HEK293 (cell line): ENCODE results near the gene PSG3.
A peak's percentile ranks its signal among the peaks of the same experiment; 100 is the strongest.
"Not testable (repeated sequence)": the region's sequence is repeated elsewhere in the genome, so short reads cannot be mapped to it uniquely, and the experiment has no call there.

Experiments used
- ZIC2 ChIP-seq: fragments of 450-650 bp; formaldehyde crosslinking; IDR thresholded peaks from 2 replicates; pipeline ENCODE4 v1.5.1; 2016; ENCODE audit warnings: missing biosample characterization, missing genetic modification characterization
- ZNF16 ChIP-seq: fragments of 450-650 bp; formaldehyde crosslinking; IDR thresholded peaks from 2 replicates; pipeline ENCODE4 v1.5.1; 2016; ENCODE audit warnings: low read depth, missing biosample characterization, missing genetic modification characterization
- TF ChIP-seq, protein P1 (sequence below): fragments of 450-650 bp; formaldehyde crosslinking; IDR thresholded peaks from 2 replicates; pipeline ENCODE4 v1.5.1; 2016; ENCODE audit warnings: missing biosample characterization, missing genetic modification characterization
- TF ChIP-seq, protein P2 (sequence below): fragments of 450-650 bp; formaldehyde crosslinking; IDR thresholded peaks from 2 replicates; pipeline ENCODE4 v1.5.1; 2016; ENCODE audit warnings: missing biosample characterization, missing genetic modification characterization

DNA sequence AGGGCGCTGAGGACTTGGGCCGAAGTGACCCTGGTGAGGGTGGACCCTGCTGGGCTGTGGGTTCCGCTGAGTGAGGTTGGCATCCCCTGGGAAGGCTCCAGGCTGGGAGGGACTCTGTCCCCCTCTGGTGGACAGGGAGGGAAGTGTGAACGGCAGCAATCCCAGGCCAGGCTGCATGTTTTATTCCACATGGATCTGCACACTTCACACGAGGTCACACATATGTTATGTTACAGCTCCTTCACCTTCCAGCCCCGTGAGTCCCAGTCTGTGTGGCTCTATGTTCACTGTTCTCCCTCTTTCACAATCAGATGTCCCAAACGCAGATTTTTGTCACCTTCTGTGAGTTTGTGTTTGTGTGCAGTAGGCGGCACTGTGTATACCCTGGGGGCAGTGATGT, 27.0 kb upstream of the PSG3 start:
- not testable (repeated sequence) for TF ChIP-seq ZNF16, ZIC2 (tag by site-specific recombination)
- TF ChIP-seq, protein P1, sequence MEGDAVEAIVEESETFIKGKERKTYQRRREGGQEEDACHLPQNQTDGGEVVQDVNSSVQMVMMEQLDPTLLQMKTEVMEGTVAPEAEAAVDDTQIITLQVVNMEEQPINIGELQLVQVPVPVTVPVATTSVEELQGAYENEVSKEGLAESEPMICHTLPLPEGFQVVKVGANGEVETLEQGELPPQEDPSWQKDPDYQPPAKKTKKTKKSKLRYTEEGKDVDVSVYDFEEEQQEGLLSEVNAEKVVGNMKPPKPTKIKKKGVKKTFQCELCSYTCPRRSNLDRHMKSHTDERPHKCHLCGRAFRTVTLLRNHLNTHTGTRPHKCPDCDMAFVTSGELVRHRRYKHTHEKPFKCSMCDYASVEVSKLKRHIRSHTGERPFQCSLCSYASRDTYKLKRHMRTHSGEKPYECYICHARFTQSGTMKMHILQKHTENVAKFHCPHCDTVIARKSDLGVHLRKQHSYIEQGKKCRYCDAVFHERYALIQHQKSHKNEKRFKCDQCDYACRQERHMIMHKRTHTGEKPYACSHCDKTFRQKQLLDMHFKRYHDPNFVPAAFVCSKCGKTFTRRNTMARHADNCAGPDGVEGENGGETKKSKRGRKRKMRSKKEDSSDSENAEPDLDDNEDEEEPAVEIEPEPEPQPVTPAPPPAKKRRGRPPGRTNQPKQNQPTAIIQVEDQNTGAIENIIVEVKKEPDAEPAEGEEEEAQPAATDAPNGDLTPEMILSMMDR (tag by site-specific recombination): peak; percentile 51; the same call in 1 of the 2 replicates
- TF ChIP-seq, protein P2, sequence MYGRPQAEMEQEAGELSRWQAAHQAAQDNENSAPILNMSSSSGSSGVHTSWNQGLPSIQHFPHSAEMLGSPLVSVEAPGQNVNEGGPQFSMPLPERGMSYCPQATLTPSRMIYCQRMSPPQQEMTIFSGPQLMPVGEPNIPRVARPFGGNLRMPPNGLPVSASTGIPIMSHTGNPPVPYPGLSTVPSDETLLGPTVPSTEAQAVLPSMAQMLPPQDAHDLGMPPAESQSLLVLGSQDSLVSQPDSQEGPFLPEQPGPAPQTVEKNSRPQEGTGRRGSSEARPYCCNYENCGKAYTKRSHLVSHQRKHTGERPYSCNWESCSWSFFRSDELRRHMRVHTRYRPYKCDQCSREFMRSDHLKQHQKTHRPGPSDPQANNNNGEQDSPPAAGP (tag by site-specific recombination): not testable (repeated sequence)
